ENCODE data around the gene NKD1. TPM values are rescaled to one million over a fixed set of nuclear protein-coding genes. Genes with fewer than 3 reads are reported as not detected.

The NKD1 gene
- total and polyA plus RNA-seq, 4 donors = 2.3 to 14.1 (median 8.0) TPM

DNA sequence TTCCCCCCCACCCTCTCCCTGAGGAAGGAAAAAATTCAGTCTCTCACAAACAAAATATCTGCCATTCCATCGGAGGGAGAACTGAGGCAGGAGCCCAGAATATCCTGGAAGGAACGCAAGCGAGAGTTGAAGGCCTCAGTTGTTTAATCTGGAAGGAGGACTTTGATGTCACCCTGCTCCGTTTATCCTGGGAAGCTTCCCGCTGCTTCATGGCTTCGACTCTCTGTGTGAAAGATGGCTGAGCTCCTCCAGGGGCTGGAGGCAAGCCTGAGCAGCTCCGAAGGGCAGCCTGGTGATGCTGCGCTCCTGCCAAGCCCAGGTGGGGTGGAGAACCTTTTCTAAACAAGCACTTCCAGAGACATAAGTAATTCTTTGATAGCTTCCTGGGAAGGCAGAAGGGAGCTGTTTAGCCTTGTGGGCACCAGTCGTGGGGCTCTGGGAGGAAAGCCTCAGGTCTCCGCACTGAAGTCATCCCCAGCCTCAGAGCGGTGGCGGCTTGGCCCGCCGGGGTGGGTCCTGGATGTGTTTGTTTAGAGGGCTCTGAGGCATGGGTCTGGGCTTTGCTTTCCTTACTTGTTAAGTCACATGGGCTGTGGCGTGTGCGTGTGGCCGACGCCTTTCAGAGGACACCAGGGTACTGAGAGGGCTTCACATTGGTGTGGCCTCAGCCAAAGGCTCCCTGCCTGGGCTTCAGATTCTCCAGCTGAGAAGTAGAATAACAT is 7.9 kb downstream of the NKD1 start:
- ATAC-seq (ENCODE audit: insufficient read depth, low FRiP score) (no peak), DNase-seq (no peak)
- no peaks in the 10 kb centered on the region for H3K27me3 ChIP-seq (ENCODE audit: control insufficient read depth in 3 of 3, insufficient read depth in 3 of 3, low read length in 2 of 3)
- H3K4me1 ChIP-seq (ENCODE audit: control insufficient read depth in 5 of 5, insufficient read depth in 5 of 5, low read length in 5 of 5) = peaks cover 0 to 9% (median 7%) of the 10 kb centered on the region in 5 donors
- no peak overlapping the region for H3K4me3 ChIP-seq
- H3K9ac ChIP-seq (ENCODE audit: insufficient read depth in 1 of 2, low read length in 2 of 2) = no peak overlapping the region
- peaks cover 0 to 8% (median under 1%) of the 10 kb centered on the region in 4 donors for H3K9me3 ChIP-seq (ENCODE audit: control insufficient read depth in 4 of 4, insufficient read depth in 3 of 4, low read length in 3 of 4)
- peaks cover 0 to 44% (median 16%) of the 10 kb centered on the region in 4 donors for H3K36me3 ChIP-seq (ENCODE audit: control insufficient read depth in 4 of 4, insufficient read depth in 4 of 4, low read length in 4 of 4)
- TF ChIP-seq, protein P1, sequence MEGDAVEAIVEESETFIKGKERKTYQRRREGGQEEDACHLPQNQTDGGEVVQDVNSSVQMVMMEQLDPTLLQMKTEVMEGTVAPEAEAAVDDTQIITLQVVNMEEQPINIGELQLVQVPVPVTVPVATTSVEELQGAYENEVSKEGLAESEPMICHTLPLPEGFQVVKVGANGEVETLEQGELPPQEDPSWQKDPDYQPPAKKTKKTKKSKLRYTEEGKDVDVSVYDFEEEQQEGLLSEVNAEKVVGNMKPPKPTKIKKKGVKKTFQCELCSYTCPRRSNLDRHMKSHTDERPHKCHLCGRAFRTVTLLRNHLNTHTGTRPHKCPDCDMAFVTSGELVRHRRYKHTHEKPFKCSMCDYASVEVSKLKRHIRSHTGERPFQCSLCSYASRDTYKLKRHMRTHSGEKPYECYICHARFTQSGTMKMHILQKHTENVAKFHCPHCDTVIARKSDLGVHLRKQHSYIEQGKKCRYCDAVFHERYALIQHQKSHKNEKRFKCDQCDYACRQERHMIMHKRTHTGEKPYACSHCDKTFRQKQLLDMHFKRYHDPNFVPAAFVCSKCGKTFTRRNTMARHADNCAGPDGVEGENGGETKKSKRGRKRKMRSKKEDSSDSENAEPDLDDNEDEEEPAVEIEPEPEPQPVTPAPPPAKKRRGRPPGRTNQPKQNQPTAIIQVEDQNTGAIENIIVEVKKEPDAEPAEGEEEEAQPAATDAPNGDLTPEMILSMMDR (IDR thresholded peaks at IDR 0.05; ENCODE audit: control extremely low read depth, extremely low read depth) = no peak
- WGBS, 2 donors = 81 to 84% methylated on average over 18 of the region's 18 CpGs
- H3K27ac ChIP-seq (ENCODE audit: low read depth in 1 of 2, low read length in 1 of 2) = no peak overlapping the region

DNA sequence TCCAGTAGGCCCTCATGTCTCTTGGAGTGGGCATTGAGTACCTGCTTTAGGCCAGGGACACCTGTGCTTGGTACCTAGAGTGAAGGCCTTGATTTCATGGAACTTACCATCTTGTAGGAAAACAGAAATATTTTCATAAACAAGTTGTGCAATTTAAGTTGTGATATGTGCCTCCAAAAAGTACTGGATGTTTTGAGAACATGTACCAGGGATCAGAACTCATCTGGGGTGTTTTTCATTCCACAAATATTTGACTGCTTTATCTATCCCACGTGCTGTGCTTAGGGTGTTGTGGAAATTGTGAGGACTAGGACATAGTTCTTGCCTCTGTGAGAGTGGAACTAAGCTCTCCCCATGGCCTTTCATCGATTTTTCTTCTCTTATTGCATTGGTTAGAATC is 8.8 kb downstream of the NKD1 start:
- ATAC-seq (ENCODE audit: insufficient read depth, low FRiP score) (no peak), DNase-seq (no peak)
- Histone ChIP-seq H3K36me3 (ENCODE audit: control insufficient read depth in 4 of 4, insufficient read depth in 4 of 4, low read length in 4 of 4) (peaks cover 0 to 48% (median 21%) of the 10 kb centered on the region in 4 donors), H3K9ac (ENCODE audit: insufficient read depth in 1 of 2, low read length in 2 of 2) (no peak overlapping the region), H3K27ac (ENCODE audit: low read depth in 1 of 2, low read length in 1 of 2) (no peak overlapping the region), H3K27me3 (ENCODE audit: control insufficient read depth in 3 of 3, insufficient read depth in 3 of 3, low read length in 2 of 3) (no peaks in the 10 kb centered on the region), H3K9me3 (ENCODE audit: control insufficient read depth in 4 of 4, insufficient read depth in 3 of 4, low read length in 3 of 4) (peaks cover 0 to 9% (median 2%) of the 10 kb centered on the region in 4 donors), H3K4me3 (no peak overlapping the region), H3K4me1 (ENCODE audit: control insufficient read depth in 5 of 5, insufficient read depth in 5 of 5, low read length in 5 of 5) (peaks cover 0 to 7% (median 0%) of the 10 kb centered on the region in 5 donors)
- TF ChIP-seq, protein P1 (IDR thresholded peaks at IDR 0.05; ENCODE audit: control extremely low read depth, extremely low read depth) = no peak
- 72 to 88% methylated on average over 2 of the region's 2 CpGs for WGBS, 2 donors

DNA sequence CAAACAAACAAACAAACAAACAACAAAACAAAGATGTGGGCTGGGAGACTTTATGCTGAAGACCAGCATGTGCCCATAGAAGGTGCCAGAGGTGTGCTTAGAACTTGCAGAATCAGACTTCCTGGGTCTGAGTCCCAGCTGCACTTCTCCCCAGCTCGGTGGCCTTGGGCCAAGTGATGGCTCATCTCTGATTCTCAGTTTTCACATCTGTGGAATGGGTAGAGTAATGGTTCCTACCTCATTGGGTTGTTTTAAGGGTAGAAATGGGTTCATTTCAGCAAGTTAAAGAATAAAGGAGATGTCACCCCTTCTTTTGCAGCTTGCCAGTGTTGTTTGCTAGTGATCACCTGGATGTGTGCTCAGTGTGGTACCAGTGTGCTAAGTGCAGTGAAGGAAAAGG is 10.7 kb downstream of the NKD1 start:
- H3K4me1 ChIP-seq (ENCODE audit: control insufficient read depth in 5 of 5, insufficient read depth in 5 of 5, low read length in 5 of 5) = peaks cover 0 to 3% (median 0%) of the 10 kb centered on the region in 5 donors
- DNase-seq (no peak), ATAC-seq (ENCODE audit: insufficient read depth, low FRiP score) (no peak)
- TF ChIP-seq, protein P1 (IDR thresholded peaks at IDR 0.05; ENCODE audit: control extremely low read depth, extremely low read depth) = no peak
- H3K9me3 ChIP-seq (ENCODE audit: control insufficient read depth in 4 of 4, insufficient read depth in 3 of 4, low read length in 3 of 4) = peaks cover 0 to 9% (median 2%) of the 10 kb centered on the region in 4 donors
- WGBS, 2 donors = 76 to 77% methylated on average over 1 of the region's 1 CpG
- no peaks in the 10 kb centered on the region for H3K27me3 ChIP-seq (ENCODE audit: control insufficient read depth in 3 of 3, insufficient read depth in 3 of 3, low read length in 2 of 3)
- no peak overlapping the region for H3K4me3 ChIP-seq
- no peak overlapping the region for H3K27ac ChIP-seq (ENCODE audit: low read depth in 1 of 2, low read length in 1 of 2)
- peaks cover 0 to 45% (median 21%) of the 10 kb centered on the region in 4 donors for H3K36me3 ChIP-seq (ENCODE audit: control insufficient read depth in 4 of 4, insufficient read depth in 4 of 4, low read length in 4 of 4)
- H3K9ac ChIP-seq (ENCODE audit: insufficient read depth in 1 of 2, low read length in 2 of 2) = no peak overlapping the region

Data from lung (tissue), 12 donors.